Astrocyte (in vitro differentiated cells and primary cell): ENCODE data around the gene CACNA1C. TPM values are rescaled to one million over a fixed set of nuclear protein-coding genes. Genes with fewer than 3 reads are reported as not detected.

Experiments used
- DNase-seq: peaks from one replicate; pipeline ENCODE4 v3.0.0-alpha.2; 2010; ENCODE audit warnings: low read depth
- FAIRE-seq: peaks from 2 replicates; lab custom pipeline; 2011; peaks lifted over from hg19 to GRCh38; lab: Jason Lieb, UNC
- H2AFZ ChIP-seq: 2 replicates; pipeline ENCODE4 v1.6.0; 2012; ENCODE audit warnings: low read depth, low read length, inconsistent platforms
- H3K27ac ChIP-seq: 2 replicates; pipeline ENCODE4 v1.5.1; 2011; ENCODE audit warnings: low read depth, low read length, inconsistent platforms
- H3K27me3 ChIP-seq: 2 replicates; pipeline ENCODE4 v1.6.0; 2011; ENCODE audit warnings: low read length, inconsistent platforms; ENCODE audit not compliant: insufficient read depth
- H3K36me3 ChIP-seq: 2 replicates; pipeline ENCODE4 v1.5.1; 2011; ENCODE audit warnings: low read length, inconsistent platforms; ENCODE audit not compliant: insufficient read depth
- H3K4me1 ChIP-seq: 2 replicates; pipeline ENCODE4 v1.5.1; 2011; ENCODE audit warnings: low read length, inconsistent platforms; ENCODE audit not compliant: insufficient read depth
- H3K4me2 ChIP-seq: 2 replicates; pipeline ENCODE4 v1.6.0; 2012; ENCODE audit warnings: low read length, inconsistent platforms
- H3K4me3 ChIP-seq: 2 replicates; pipeline ENCODE4 v1.5.1; 2011; ENCODE audit warnings: low read depth, mild to moderate bottlenecking, low read length, inconsistent platforms; ENCODE audit not compliant: insufficient read depth
- H3K79me2 ChIP-seq: 2 replicates; pipeline ENCODE4 v1.6.0; 2012; ENCODE audit warnings: mild to moderate bottlenecking, low read length, inconsistent platforms; ENCODE audit not compliant: insufficient read depth
- H3K9ac ChIP-seq: 2 replicates; pipeline ENCODE4 v1.6.0; 2012; ENCODE audit warnings: mild to moderate bottlenecking, low read length, inconsistent platforms
- H3K9me3 ChIP-seq: 2 replicates; pipeline ENCODE4 v1.5.1; 2012; ENCODE audit warnings: low read depth, mild to moderate bottlenecking, low read length, inconsistent platforms; ENCODE audit not compliant: insufficient read depth
- H4K20me1 ChIP-seq: 2 replicates; pipeline ENCODE4 v1.6.0; 2012; ENCODE audit warnings: low read length, inconsistent platforms; ENCODE audit not compliant: insufficient read depth
- H3K27ac Mint-ChIP-seq: one replicate; pipeline ENCODE4 v1.8.0; 2021; ENCODE audit warnings: mild to moderate bottlenecking, mixed read lengths; ENCODE audit not compliant: unreplicated experiment
- H3K27me3 Mint-ChIP-seq: one replicate; pipeline ENCODE4 v1.8.0; 2021; ENCODE audit warnings: low read depth, mixed read lengths; ENCODE audit not compliant: unreplicated experiment
- H3K36me3 Mint-ChIP-seq: one replicate; pipeline ENCODE4 v1.8.0; 2021; ENCODE audit warnings: low read depth, mixed read lengths; ENCODE audit not compliant: unreplicated experiment
- H3K4me1 Mint-ChIP-seq: one replicate; pipeline ENCODE4 v1.8.0; 2021; ENCODE audit warnings: low read depth, mixed read lengths; ENCODE audit not compliant: unreplicated experiment
- H3K4me3 Mint-ChIP-seq: one replicate; pipeline ENCODE4 v1.8.0; 2021; ENCODE audit warnings: mild to moderate bottlenecking, moderate library complexity, mixed read lengths; ENCODE audit not compliant: unreplicated experiment
- H3K9me3 Mint-ChIP-seq: one replicate; pipeline ENCODE4 v1.8.0; 2021; ENCODE audit warnings: mild to moderate bottlenecking, mixed read lengths; ENCODE audit not compliant: unreplicated experiment
- CTCF ChIP-seq: IDR thresholded peaks from 2 replicates; pipeline ENCODE4 v1.5.1; 2011; ENCODE audit warnings: low read depth, mild to moderate bottlenecking, inconsistent platforms, low read length, moderate library complexity; ENCODE audit not compliant: insufficient read depth
- EZH2 ChIP-seq: IDR thresholded peaks from 2 replicates; pipeline ENCODE4 v1.6.1; 2012; ENCODE audit warnings: mild to moderate bottlenecking, low read length, inconsistent platforms; ENCODE audit not compliant: insufficient read depth
- total RNA-seq: library from RNA; stranded (reverse); gene quantifications from 2 replicates; pipeline ENCODE4 v1.2.1, GENCODE V29; 2021

The CACNA1C gene
- total RNA-seq, 1 donor from 2014 or later, result 2.1 TPM

- Histone ChIP-seq H3K27ac (no peak overlapping the region), H4K20me1 (no peaks in the 10 kb centered on the region), H2AFZ (no peak overlapping the region), H3K4me3 (no peak overlapping the region), H3K36me3 (no peaks in the 10 kb centered on the region), H3K9ac (no peak overlapping the region), H3K79me2 (no peaks in the 10 kb centered on the region), H3K27me3 (no peaks in the 10 kb centered on the region), H3K9me3 (no peaks in the 10 kb centered on the region), H3K4me2 (no peak overlapping the region), H3K4me1 (no peaks in the 10 kb centered on the region)
- Mint-ChIP-seq H3K27ac (no peak overlapping the region), H3K9me3 (peaks cover 11% of the 10 kb centered on the region), H3K36me3 (peaks cover 11% of the 10 kb centered on the region), H3K4me1 (no peaks in the 10 kb centered on the region), H3K27me3 (peaks cover 54% of the 10 kb centered on the region), H3K4me3 (no peak overlapping the region)
- no peak for DNase-seq
- no peak for FAIRE-seq
- TF ChIP-seq EZH2 (no peak), CTCF (no peak)
Observed at GRCh38 chr12:2520722-2521246, 468.0 kb downstream of the CACNA1C start.

GRCh38 chr12:2523317-2523716 is 470.5 kb downstream of the CACNA1C start:
- Histone ChIP-seq H4K20me1 (no peaks in the 10 kb centered on the region), H3K4me3 (no peak overlapping the region), H3K4me1 (no peaks in the 10 kb centered on the region), H2AFZ (no peak overlapping the region), H3K9ac (no peak overlapping the region), H3K9me3 (no peaks in the 10 kb centered on the region), H3K27me3 (no peaks in the 10 kb centered on the region), H3K27ac (no peak overlapping the region), H3K4me2 (no peak overlapping the region), H3K36me3 (no peaks in the 10 kb centered on the region), H3K79me2 (no peaks in the 10 kb centered on the region)
- no peak for DNase-seq
- no peaks in the 10 kb centered on the region for H3K4me1 Mint-ChIP-seq
- H3K9me3 Mint-ChIP-seq, result peaks cover 9% of the 10 kb centered on the region
- TF ChIP-seq CTCF (no peak), EZH2 (no peak)
- H3K27ac Mint-ChIP-seq, result no peak overlapping the region
- no peak overlapping the region for H3K4me3 Mint-ChIP-seq
- peaks cover 11% of the 10 kb centered on the region for H3K36me3 Mint-ChIP-seq
- no peak for FAIRE-seq
- peaks cover 46% of the 10 kb centered on the region for H3K27me3 Mint-ChIP-seq

GRCh38 chr12:2523844-2524243 is 471.1 kb downstream of the CACNA1C start:
- no peak overlapping the region for H2AFZ ChIP-seq
- H3K4me2 ChIP-seq, result no peak overlapping the region
- H3K4me3 ChIP-seq, result no peak overlapping the region
- no peaks in the 10 kb centered on the region for H3K36me3 ChIP-seq
- Mint-ChIP-seq H3K4me1 (no peaks in the 10 kb centered on the region), H3K4me3 (no peak overlapping the region), H3K9me3 (peaks cover 9% of the 10 kb centered on the region), H3K36me3 (peaks cover 11% of the 10 kb centered on the region), H3K27me3 (peaks cover 48% of the 10 kb centered on the region), H3K27ac (no peak overlapping the region)
- no peak for FAIRE-seq
- no peaks in the 10 kb centered on the region for H3K27me3 ChIP-seq
- no peaks in the 10 kb centered on the region for H3K4me1 ChIP-seq
- no peaks in the 10 kb centered on the region for H4K20me1 ChIP-seq
- DNase-seq, result no peak
- H3K9me3 ChIP-seq, result no peaks in the 10 kb centered on the region
- H3K9ac ChIP-seq, result no peak overlapping the region
- TF ChIP-seq CTCF (no peak), EZH2 (no peak)
- H3K27ac ChIP-seq, result no peak overlapping the region
- H3K79me2 ChIP-seq, result no peaks in the 10 kb centered on the region
